Calu3 (cell line): ENCODE results near the gene ZG16B. TPM values are rescaled to one million over a fixed set of nuclear protein-coding genes. Genes with fewer than 3 reads are reported as not detected.

Experiments used
- BruUV-seq: library from RNA; stranded (reverse); fragments of 400-500 nt; replicated peaks from 2 replicates; lab custom pipeline; 2021; lab: Mats Ljungman, UMichigan
- CTCF ChIA-PET: fragments of 300-600 bp; sonication (Branson Sonifier 250); formaldehyde crosslinking; loops from one replicate; lab custom pipeline; 2022; ENCODE audit warnings: antibody characterized with exemption; lab: Charles Lee
- DNase-seq: peaks from one replicate; pipeline ENCODE4 v3.0.0; 2022
- H3K27ac Mint-ChIP-seq: one replicate; pipeline ENCODE4 v1.8.0; 2022; ENCODE audit warnings: mixed read lengths; ENCODE audit not compliant: unreplicated experiment
- H3K27me3 Mint-ChIP-seq: one replicate; pipeline ENCODE4 v1.8.0; 2022; ENCODE audit warnings: mixed read lengths; ENCODE audit not compliant: unreplicated experiment
- H3K36me3 Mint-ChIP-seq: one replicate; pipeline ENCODE4 v1.8.0; 2022; ENCODE audit warnings: mild to moderate bottlenecking, moderate library complexity, mixed read lengths; ENCODE audit not compliant: insufficient read depth, unreplicated experiment
- H3K4me1 Mint-ChIP-seq: one replicate; pipeline ENCODE4 v1.8.0; 2022; ENCODE audit warnings: mild to moderate bottlenecking, low read depth, mixed read lengths; ENCODE audit not compliant: unreplicated experiment
- H3K4me3 Mint-ChIP-seq: one replicate; pipeline ENCODE4 v1.8.0; 2022; ENCODE audit warnings: mild to moderate bottlenecking, low read depth, moderate library complexity, mixed read lengths; ENCODE audit not compliant: unreplicated experiment
- H3K9me3 Mint-ChIP-seq: one replicate; pipeline ENCODE4 v1.8.0; 2022; ENCODE audit warnings: low read depth, mixed read lengths; ENCODE audit not compliant: unreplicated experiment
- intact Hi-C: fragments of 100-400 bp; cut with micrococcal nuclease; formaldehyde crosslinking; loops from one replicate; pipeline ENCODE4 v1.10.0; 2022; ENCODE audit not compliant: unreplicated experiment
- total RNA-seq: library from RNA; stranded (reverse); gene quantifications from 2 replicates; pipeline ENCODE4 v1.2.3, GENCODE V29; 2022
- TF ChIP-seq, protein P1 (sequence below): fragments of 200-600 bp; IDR thresholded peaks from one replicate; pipeline ENCODE4 v1.8.0; 2022; ENCODE audit warnings: antibody characterized with exemption; ENCODE audit not compliant: unreplicated experiment

Gene ZG16B
- total RNA-seq, 1 experiment from 2014 or later, result 10.3 TPM

DNA sequence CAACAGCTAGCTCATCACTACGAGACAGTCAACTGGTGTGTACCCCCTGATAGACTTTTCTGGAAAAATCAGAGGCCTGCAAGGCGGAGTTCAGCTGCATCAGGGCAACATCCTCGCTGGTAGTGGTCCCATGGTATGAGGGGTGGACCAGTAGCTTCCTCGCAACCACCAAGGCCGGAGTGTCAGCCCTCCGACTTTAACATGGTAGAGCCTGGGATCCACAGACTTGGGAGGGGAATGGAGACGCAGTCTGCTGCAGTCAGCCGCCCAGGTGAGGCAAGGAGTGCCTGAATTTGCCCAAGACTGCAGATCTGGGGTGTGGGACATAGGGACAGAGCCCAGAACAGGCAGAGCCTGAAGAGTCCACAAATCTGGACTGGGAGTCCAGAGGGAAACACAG is 13.4 kb downstream of the ZG16B start:
- DNase-seq, result no peak
- CTCF ChIA-PET, result no interaction called here
- H3K36me3 Mint-ChIP-seq, result peaks cover 22% of the 10 kb centered on the region
- H3K9me3 Mint-ChIP-seq, result no peaks in the 10 kb centered on the region
- H3K4me1 Mint-ChIP-seq, result peaks cover 40% of the 10 kb centered on the region
- intact Hi-C loops, result no loop called here
- TF ChIP-seq, protein P1, sequence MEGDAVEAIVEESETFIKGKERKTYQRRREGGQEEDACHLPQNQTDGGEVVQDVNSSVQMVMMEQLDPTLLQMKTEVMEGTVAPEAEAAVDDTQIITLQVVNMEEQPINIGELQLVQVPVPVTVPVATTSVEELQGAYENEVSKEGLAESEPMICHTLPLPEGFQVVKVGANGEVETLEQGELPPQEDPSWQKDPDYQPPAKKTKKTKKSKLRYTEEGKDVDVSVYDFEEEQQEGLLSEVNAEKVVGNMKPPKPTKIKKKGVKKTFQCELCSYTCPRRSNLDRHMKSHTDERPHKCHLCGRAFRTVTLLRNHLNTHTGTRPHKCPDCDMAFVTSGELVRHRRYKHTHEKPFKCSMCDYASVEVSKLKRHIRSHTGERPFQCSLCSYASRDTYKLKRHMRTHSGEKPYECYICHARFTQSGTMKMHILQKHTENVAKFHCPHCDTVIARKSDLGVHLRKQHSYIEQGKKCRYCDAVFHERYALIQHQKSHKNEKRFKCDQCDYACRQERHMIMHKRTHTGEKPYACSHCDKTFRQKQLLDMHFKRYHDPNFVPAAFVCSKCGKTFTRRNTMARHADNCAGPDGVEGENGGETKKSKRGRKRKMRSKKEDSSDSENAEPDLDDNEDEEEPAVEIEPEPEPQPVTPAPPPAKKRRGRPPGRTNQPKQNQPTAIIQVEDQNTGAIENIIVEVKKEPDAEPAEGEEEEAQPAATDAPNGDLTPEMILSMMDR, result no peak
- H3K27ac Mint-ChIP-seq, result no peak overlapping the region
- H3K27me3 Mint-ChIP-seq, result no peaks in the 10 kb centered on the region
- BruUV-seq, result no TSS peak
- H3K4me3 Mint-ChIP-seq, result no peak overlapping the region

DNA sequence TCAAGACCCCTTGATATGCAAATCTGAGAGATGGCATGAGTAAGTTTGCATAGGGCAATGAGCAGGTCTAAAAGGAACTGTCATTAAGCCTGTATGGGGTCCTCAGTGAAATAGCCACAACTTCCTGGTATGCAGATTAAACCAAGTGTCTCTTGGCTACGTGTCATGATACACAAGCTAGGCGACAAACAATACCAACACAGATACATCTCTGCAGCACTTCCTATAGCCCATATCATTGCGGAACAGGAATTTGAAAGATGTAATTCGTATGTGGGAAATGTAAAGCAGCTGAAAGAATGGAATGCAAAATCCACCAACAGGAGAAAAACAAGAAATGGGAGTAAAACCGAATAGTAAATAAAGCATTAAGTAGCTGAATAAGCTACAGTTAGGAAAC is 15.0 kb downstream of the ZG16B start:
- CTCF ChIA-PET, result no interaction called here
- no peaks in the 10 kb centered on the region for H3K27me3 Mint-ChIP-seq
- H3K4me1 Mint-ChIP-seq, result peaks cover 43% of the 10 kb centered on the region
- no TSS peak for BruUV-seq
- H3K27ac Mint-ChIP-seq, result no peak overlapping the region
- H3K9me3 Mint-ChIP-seq, result no peaks in the 10 kb centered on the region
- TF ChIP-seq, protein P1, result no peak
- DNase-seq, result no peak
- intact Hi-C loops, result no loop called here
- H3K36me3 Mint-ChIP-seq, result peaks cover 19% of the 10 kb centered on the region
- no peak overlapping the region for H3K4me3 Mint-ChIP-seq

- no TSS peak for BruUV-seq
Measured at GRCh38 chr16:2846511-2847310, 16.6 kb downstream of the ZG16B start.

GRCh38 chr16:2848933-2849725 is 19.0 kb downstream of the ZG16B start:
- no TSS peak for BruUV-seq
- peaks cover 55% of the 10 kb centered on the region for H3K36me3 Mint-ChIP-seq

More at GRCh38 chr16:2846511-2847310, 16.6 kb downstream of the ZG16B start:
- DNase-seq, result peak; percentile 60
- Mint-ChIP-seq H3K27me3 (no peaks in the 10 kb centered on the region), H3K27ac (peak overlapping the region; percentile 84), H3K9me3 (no peaks in the 10 kb centered on the region), H3K4me1 (peaks cover 52% of the 10 kb centered on the region), H3K4me3 (peak overlapping the region; percentile 14), H3K36me3 (peaks cover 31% of the 10 kb centered on the region)
- TF ChIP-seq, protein P1, result no peak
- intact Hi-C loops, result no loop called here
- CTCF ChIA-PET, result interaction anchor here (1.0 kb wide), 1 partner anchor 10 kb away, joined by 4 read pairs; no protein-coding TSS in a partner anchor

More at GRCh38 chr16:2848933-2849725, 19.0 kb downstream of the ZG16B start:
- intact Hi-C loops, result no loop called here
- CTCF ChIA-PET, result interaction anchor here (0.6 to 1.6 kb wide), 2 partner anchors 9 to 72 kb away, joined by 3 to 4 read pairs; partner anchors contain the start of gene PRSS22
- peaks cover 2% of the 10 kb centered on the region for H3K9me3 Mint-ChIP-seq
- H3K27me3 Mint-ChIP-seq, result no peaks in the 10 kb centered on the region
- no peak overlapping the region for H3K4me3 Mint-ChIP-seq
- TF ChIP-seq, protein P1, result no peak
- no peak for DNase-seq
- peak overlapping the region; percentile 38 for H3K27ac Mint-ChIP-seq
- peaks cover 52% of the 10 kb centered on the region for H3K4me1 Mint-ChIP-seq
